BJ (cell line): ENCODE data around the gene GAMT. TPM values are rescaled to one million over a fixed set of nuclear protein-coding genes. Genes with fewer than 3 reads are reported as not detected.

Source experiments
- CTCF ChIA-PET: fragments of 350-600 bp; formaldehyde crosslinking; extraction: SDS; loops from one replicate; lab custom pipeline; 2021; ENCODE audit warnings: antibody characterized with exemption, inconsistent platforms; lab: Yijun Ruan, JAX
- POLR2A ChIA-PET: fragments of 300-600 bp; sonication (Branson Sonifier 250); formaldehyde crosslinking; extraction: SDS; loops from one replicate; lab custom pipeline; 2021; ENCODE audit warnings: antibody characterized with exemption; lab: Charles Lee
- DNase-seq: peaks from one replicate; pipeline ENCODE4 v3.0.0-alpha.2; 2011; ENCODE audit warnings: low read depth
- H3K27me3 ChIP-seq: 2 replicates; pipeline ENCODE4 v1.6.0; 2011; ENCODE audit warnings: low read length; ENCODE audit not compliant: control insufficient read depth, insufficient read depth
- H3K36me3 ChIP-seq: 2 replicates; pipeline ENCODE4 v1.5.1; 2011; ENCODE audit warnings: low read length; ENCODE audit not compliant: control insufficient read depth, insufficient read depth
- H3K4me3 ChIP-seq: 2 replicates; pipeline ENCODE4 v1.5.1; 2011; ENCODE audit warnings: low read depth, mild to moderate bottlenecking, control low read depth, low read length
- polyA plus RNA-seq: library from polyadenylated mRNA; depleted of rRNA; stranded (reverse); fragments of >200 nt; gene quantifications from 2 replicates; pipeline ENCODE4 v1.2.3, GENCODE V29; 2011
- TF ChIP-seq, protein P1 (sequence below): IDR thresholded peaks from 2 replicates; pipeline ENCODE4 v1.5.1; 2011; ENCODE audit warnings: low read depth, mild to moderate bottlenecking, control low read depth, inconsistent platforms, low read length, moderate library complexity; ENCODE audit not compliant: insufficient read depth

The GAMT gene
- polyA plus RNA-seq, 1 experiment, result 43.7 TPM

DNA sequence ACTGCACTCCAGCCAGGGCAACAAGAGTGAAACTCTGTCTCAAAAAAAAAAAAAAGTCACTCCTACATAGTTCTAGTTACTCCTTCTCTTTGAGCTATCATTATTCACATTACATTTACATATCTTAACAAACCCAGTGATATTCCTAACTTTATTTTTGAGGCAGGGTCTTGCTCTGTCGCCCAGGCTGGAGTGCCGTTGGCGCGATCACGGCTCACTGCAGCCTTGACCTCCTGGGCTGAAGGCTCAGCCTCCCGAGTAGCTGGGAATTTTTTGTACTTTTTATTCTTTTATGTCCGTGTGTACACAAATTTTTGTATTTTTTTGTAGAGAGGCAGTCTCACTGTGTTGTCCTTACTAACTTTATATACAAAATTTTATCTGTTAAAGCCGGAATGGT is 36.3 kb upstream of the GAMT start:
- DNase-seq, result no peak
- Histone ChIP-seq H3K4me3 (no peak overlapping the region), H3K36me3 (peaks cover 46% of the 10 kb centered on the region), H3K27me3 (no peaks in the 10 kb centered on the region)
- ChIA-PET CTCF (interaction anchor here (0.9 to 1.8 kb wide), 6 partner anchors 10 to 55 kb away, joined by 4 to 8 read pairs (median 6); no protein-coding TSS in a partner anchor), POLR2A (no interaction called here)
- TF ChIP-seq, protein P1, sequence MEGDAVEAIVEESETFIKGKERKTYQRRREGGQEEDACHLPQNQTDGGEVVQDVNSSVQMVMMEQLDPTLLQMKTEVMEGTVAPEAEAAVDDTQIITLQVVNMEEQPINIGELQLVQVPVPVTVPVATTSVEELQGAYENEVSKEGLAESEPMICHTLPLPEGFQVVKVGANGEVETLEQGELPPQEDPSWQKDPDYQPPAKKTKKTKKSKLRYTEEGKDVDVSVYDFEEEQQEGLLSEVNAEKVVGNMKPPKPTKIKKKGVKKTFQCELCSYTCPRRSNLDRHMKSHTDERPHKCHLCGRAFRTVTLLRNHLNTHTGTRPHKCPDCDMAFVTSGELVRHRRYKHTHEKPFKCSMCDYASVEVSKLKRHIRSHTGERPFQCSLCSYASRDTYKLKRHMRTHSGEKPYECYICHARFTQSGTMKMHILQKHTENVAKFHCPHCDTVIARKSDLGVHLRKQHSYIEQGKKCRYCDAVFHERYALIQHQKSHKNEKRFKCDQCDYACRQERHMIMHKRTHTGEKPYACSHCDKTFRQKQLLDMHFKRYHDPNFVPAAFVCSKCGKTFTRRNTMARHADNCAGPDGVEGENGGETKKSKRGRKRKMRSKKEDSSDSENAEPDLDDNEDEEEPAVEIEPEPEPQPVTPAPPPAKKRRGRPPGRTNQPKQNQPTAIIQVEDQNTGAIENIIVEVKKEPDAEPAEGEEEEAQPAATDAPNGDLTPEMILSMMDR, result no peak

DNA sequence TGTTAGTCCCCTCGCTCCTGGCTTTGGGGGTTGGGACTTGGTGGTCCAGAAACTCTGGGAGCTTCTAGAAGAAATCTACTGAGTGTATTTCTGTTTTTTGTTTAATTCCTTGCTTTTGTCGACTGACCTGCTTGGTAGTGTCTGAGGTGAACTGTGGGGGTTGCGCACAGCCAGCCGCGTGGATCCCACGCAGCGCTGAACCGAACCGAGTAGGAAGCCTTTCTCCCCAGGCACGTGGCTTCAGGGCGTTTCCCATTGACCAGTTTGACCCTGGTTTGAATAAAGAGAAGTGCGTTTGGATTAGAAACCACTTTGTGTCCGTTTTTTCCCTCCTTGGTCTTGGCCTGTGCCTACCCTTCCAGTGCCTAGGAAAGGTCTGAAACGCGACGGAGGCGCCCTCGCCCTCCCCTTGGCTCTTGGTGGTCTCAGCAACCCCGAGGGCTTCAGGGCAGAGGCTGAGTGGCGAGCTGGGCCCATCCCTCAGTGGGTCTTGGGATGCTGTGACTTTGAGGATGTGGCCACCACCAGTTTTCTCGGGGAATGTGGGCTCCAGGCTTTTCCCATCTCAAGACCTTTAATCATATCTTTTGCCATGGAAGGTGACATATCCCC is 34.1 kb upstream of the GAMT start:
- H3K4me3 ChIP-seq, result no peak overlapping the region

DNA sequence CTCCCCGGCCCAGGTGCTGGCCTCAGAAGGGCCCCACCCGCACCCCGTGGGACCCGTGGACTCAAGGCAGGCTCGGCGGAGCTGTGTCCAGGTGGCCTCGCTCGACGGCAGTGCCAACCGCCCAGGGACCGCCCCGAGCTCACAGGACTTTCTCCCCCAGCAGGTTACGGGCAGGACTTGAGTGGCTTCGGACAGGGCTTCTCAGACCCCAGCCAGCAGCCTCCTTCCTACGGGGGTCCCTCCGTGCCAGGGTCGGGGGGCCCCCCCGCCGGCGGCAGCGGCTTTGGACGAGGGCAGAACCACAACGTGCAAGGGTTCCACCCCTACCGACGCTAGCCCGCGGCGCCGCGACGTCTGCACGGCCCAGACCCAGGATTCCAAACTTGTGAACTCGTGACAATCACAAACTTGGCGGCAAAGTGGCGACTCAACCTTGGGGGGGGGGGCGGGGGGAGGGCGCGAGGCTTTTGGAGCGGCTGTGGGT is 33.3 kb upstream of the GAMT start:
- CTCF ChIA-PET, result interaction anchor here (2.4 kb wide), 1 partner anchor 10 kb away, joined by 11 read pairs; no protein-coding TSS in a partner anchor
- POLR2A ChIA-PET, result no interaction called here
- H3K36me3 ChIP-seq, result peaks cover 44% of the 10 kb centered on the region

More for the DNA sequence above, 34.1 kb upstream of the GAMT start:
- DNase-seq, result no peak
- POLR2A ChIA-PET, result no interaction called here
- Histone ChIP-seq H3K27me3 (no peaks in the 10 kb centered on the region), H3K36me3 (peaks cover 44% of the 10 kb centered on the region)
- TF ChIP-seq, protein P1, result no peak
- CTCF ChIA-PET, result interaction anchor here (2.4 kb wide), 1 partner anchor 9 kb away, joined by 11 read pairs; no protein-coding TSS in a partner anchor

DNA sequence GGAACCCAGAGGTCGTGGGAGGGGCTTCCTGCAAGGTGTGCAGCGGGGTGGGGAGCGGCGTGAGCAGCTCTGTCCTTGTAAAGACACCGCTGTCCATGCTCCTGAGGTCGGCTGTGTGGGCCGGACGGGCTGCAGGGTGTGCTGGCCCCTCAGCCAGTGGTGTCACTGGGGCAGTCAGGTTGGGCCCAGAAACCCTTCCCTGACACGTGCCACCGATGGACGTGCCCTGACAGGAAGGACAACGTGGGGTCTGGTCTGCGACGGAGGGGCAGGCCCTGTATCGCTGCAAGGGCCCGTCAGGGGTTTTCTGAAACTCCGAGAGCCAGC is 32.7 kb upstream of the GAMT start:
- POLR2A ChIA-PET, result no interaction called here
- Histone ChIP-seq H3K27me3 (no peaks in the 10 kb centered on the region), H3K36me3 (peaks cover 48% of the 10 kb centered on the region), H3K4me3 (no peak overlapping the region)
- no peak for DNase-seq
- TF ChIP-seq, protein P1, result no peak
- CTCF ChIA-PET, result no interaction called here

More for the DNA sequence above, 33.3 kb upstream of the GAMT start:
- Histone ChIP-seq H3K27me3 (no peaks in the 10 kb centered on the region), H3K4me3 (no peak overlapping the region)
- TF ChIP-seq, protein P1, result no peak
- DNase-seq, result no peak

DNA sequence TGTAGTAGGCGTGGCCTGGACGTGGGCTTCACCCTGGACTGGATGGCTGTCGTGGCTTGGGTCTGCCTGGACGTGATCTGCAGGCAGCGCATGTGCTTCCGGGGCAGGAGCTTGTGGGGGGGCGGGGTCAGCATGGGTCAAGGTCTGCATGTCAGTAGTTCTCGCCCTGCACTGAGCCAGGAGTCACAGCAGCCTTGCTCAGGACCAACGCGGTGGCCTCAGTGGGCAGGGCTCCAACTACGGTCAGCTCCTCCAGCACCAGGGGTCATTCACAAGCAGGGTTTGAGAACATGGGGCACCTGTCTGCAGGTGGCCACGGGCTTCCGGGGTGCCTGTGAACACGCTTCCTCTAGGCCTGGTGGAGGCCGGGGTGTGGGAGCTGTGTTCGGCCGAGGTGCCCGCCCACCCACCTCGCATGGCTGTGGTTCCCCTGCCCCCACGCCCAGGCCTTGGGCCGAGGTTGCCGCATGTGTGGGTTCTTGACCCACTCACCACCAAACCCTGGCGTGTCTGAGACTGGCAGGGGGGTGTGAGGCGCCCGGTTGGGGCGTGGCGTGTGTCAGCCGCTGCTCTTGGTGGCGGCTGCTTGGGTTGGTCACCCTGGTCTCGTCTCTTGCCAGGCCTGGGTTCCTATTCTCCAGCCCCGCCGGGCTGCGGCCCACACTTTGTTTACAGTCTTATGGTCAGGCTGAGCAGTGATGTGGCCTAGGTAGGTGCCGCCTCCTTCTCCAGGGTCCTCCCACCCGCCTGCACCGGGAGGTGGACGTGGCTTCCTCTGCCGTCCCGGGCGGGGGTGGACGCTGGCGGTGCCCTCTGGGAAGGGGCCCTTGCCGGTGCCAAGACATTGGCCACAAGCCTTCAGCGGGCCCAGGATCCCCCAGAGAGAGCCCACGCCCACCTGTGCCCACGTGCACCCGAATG is 32.0 kb upstream of the GAMT start:
- no peak overlapping the region for H3K4me3 ChIP-seq
- H3K27me3 ChIP-seq, result no peaks in the 10 kb centered on the region
- TF ChIP-seq, protein P1, result no peak
- peaks cover 52% of the 10 kb centered on the region for H3K36me3 ChIP-seq
- no peak for DNase-seq
- ChIA-PET CTCF (interaction anchor here (1.2 kb wide), 1 partner anchor 14 kb away, joined by 3 read pairs; no protein-coding TSS in a partner anchor), POLR2A (no interaction called here)
